Testis (tissue), 2 donors: Measurements from ENCODE around the gene ZWILCH.

Experiments
- POLR2A ChIP-seq: fragments of 450-650 bp; IDR thresholded peaks from one replicate; pipeline ENCODE4 v1.6.1; 2017; ENCODE audit warnings: antibody characterized with exemption, mild to moderate bottlenecking, moderate library complexity
- TF ChIP-seq, protein P1 (sequence below), 3 experiments: fragments of 450-650 bp in 2 of 3; fragments of 200-600 bp in 1 of 3; sonication (generic) in 1 of 3; IDR thresholded peaks; one replicate each; pipeline ENCODE4 v1.5.1; 2016 to 2019; ENCODE audit warnings: antibody characterized with exemption in 3 of 3, mild to moderate bottlenecking in 2 of 3, moderate library complexity in 1 of 3

DNA sequence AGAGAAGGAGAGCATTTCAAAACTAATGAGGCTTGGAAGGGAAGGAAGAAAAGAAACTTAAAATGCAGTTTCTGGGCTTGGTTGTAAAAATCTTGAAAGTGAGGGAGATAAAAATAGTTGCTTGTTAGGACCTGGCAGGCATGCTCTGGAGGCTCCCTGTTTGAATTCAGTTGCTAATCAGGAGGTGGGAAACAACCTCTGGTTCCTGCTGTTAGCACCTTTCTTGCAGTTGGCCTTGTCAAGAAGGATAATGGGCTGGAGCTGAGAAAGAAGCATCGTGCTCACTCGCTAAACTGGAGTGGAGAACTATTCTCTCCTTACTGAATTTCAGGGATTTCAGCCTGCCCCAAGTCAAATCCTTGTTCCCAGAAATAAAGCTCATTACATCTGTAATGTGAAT, 31.0 kb upstream of the ZWILCH start:
- TF ChIP-seq POLR2A, result no peak
- TF ChIP-seq, protein P1, sequence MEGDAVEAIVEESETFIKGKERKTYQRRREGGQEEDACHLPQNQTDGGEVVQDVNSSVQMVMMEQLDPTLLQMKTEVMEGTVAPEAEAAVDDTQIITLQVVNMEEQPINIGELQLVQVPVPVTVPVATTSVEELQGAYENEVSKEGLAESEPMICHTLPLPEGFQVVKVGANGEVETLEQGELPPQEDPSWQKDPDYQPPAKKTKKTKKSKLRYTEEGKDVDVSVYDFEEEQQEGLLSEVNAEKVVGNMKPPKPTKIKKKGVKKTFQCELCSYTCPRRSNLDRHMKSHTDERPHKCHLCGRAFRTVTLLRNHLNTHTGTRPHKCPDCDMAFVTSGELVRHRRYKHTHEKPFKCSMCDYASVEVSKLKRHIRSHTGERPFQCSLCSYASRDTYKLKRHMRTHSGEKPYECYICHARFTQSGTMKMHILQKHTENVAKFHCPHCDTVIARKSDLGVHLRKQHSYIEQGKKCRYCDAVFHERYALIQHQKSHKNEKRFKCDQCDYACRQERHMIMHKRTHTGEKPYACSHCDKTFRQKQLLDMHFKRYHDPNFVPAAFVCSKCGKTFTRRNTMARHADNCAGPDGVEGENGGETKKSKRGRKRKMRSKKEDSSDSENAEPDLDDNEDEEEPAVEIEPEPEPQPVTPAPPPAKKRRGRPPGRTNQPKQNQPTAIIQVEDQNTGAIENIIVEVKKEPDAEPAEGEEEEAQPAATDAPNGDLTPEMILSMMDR (IDR thresholded peaks at IDR 0.05), result no peak
